SK-N-DZ (cell line): ENCODE measurements around the gene CNST.
"Not testable (repeated sequence)": the region's sequence is repeated elsewhere in the genome, so short reads cannot be mapped to it uniquely, and the experiment has no call there.

ENCODE experiments used
- DNase-seq: peaks from one replicate; pipeline ENCODE4 v3.0.0-alpha.2; 2015; ENCODE audit warnings: low spot score
- small RNA-seq, 2 experiments: library from RNA; depleted of rRNA; stranded (forward); fragments of <200 nt; gene quantifications; one replicate each; pipeline ENCODE3, GENCODE V24; 2014

Gene CNST

GRCh38 chr1:246708166-246708565 lies 141.9 kb downstream of the CNST start:
- no peak for DNase-seq

- no peak for DNase-seq
These were observed 142.9 kb downstream of the CNST start for GRCh38 chr1:246709196-246709595.

- DNase-seq: no peak
These were observed 143.6 kb downstream of the CNST start for GRCh38 chr1:246709835-246710234.

- DNase-seq: no peak
These were observed 145.3 kb downstream of the CNST start for GRCh38 chr1:246711548-246712003.

- DNase-seq: not testable (repeated sequence)
These were observed 146.2 kb downstream of the CNST start for GRCh38 chr1:246712428-246712827.

Small RNA genes within 50 kb of the gene (small RNA-seq; reads per million reads assigned to genes)
- gene AL356583.2 (0 reads per million in 2 experiments), gene AL591623.2 (0 reads per million in 2 experiments)
